ENCODE data around the gene ANKMY1.
A peak's percentile ranks its signal among the peaks of the same experiment; 100 is the strongest.

Gene ANKMY1

DNA sequence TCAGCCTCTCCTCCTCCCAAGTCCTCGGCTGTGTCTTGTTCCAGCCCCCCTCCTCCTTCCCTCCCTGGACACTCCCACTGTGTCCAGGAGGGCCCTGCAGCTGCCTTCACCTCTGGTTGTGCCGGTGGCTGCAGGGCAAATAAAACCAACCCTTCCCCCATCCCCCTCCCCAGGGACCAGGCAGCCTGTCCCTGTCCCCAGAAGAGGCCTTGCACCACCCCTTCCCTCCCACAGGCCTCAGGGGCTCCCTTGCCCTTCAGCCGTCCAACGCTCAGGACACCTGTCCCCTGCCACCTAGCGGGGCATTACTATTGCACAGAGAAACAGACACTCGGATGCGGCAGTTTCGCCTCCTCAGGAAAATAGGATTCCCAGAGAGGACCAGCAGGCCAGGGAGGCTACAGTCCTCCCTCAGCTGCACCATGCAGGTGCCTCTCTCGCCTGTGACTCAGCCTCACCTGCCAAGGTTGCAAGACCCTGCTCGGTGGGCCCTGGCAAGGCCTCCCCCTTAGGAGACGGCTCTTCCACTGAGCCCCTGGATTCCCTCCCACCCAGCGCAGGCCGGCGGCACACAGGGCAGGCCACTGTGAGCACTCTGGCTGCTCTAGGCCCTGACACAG is 127.8 kb downstream of the ANKMY1 start:
- no peak overlapping the region for H3K27ac ChIP-seq
- no peak overlapping the region for H3K4me3 ChIP-seq (ENCODE audit: low read depth, low read length)
- TF ChIP-seq, protein P1, sequence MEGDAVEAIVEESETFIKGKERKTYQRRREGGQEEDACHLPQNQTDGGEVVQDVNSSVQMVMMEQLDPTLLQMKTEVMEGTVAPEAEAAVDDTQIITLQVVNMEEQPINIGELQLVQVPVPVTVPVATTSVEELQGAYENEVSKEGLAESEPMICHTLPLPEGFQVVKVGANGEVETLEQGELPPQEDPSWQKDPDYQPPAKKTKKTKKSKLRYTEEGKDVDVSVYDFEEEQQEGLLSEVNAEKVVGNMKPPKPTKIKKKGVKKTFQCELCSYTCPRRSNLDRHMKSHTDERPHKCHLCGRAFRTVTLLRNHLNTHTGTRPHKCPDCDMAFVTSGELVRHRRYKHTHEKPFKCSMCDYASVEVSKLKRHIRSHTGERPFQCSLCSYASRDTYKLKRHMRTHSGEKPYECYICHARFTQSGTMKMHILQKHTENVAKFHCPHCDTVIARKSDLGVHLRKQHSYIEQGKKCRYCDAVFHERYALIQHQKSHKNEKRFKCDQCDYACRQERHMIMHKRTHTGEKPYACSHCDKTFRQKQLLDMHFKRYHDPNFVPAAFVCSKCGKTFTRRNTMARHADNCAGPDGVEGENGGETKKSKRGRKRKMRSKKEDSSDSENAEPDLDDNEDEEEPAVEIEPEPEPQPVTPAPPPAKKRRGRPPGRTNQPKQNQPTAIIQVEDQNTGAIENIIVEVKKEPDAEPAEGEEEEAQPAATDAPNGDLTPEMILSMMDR (IDR thresholded peaks at IDR 0.05; ENCODE audit: low read depth, low read length) = no peak
- no peaks in the 10 kb centered on the region for H3K9me3 ChIP-seq (ENCODE audit: severe bottlenecking)
- no peaks in the 10 kb centered on the region for H3K36me3 ChIP-seq
- H3K27me3 ChIP-seq (ENCODE audit: insufficient read depth, low read depth, severe bottlenecking) = no peaks in the 10 kb centered on the region
- DNase-seq = peak; percentile 32
